Immature natural killer cell (primary cell): Measurements from ENCODE around the gene IFRD2. TPM values are rescaled to one million over a fixed set of nuclear protein-coding genes. Genes with fewer than 3 reads are reported as not detected.
A peak's percentile ranks its signal among the peaks of the same experiment; 100 is the strongest.
"Not testable (repeated sequence)": the region's sequence is repeated elsewhere in the genome, so short reads cannot be mapped to it uniquely, and the experiment has no call there.

ENCODE experiments used
- DNase-seq, 3 donors: peaks; one replicate each; pipeline ENCODE4 v3.0.0; 2022; ENCODE audit warnings: mixed read lengths in 1 of 3
- H3K27ac Mint-ChIP-seq, 6 donors: one replicate each; pipeline ENCODE4 v1.8.0; 2020; ENCODE audit warnings: mixed read lengths in 6 of 6, mild to moderate bottlenecking in 5 of 6, inconsistent platforms in 4 of 6, moderate library complexity in 3 of 6
- H3K27me3 Mint-ChIP-seq, 3 donors: one replicate each; pipeline ENCODE4 v1.8.0; 2020 to 2021; ENCODE audit warnings: low read depth in 3 of 3, mild to moderate bottlenecking in 3 of 3, mixed read lengths in 3 of 3, moderate library complexity in 3 of 3, inconsistent platforms in 1 of 3
- H3K36me3 Mint-ChIP-seq, 3 donors: one replicate each; pipeline ENCODE4 v1.8.0; 2020; ENCODE audit warnings: mixed read lengths in 3 of 3, inconsistent platforms in 2 of 3, mild to moderate bottlenecking in 2 of 3
- H3K4me1 Mint-ChIP-seq, 2 donors: one replicate each; pipeline ENCODE4 v1.8.0; 2020; ENCODE audit warnings: inconsistent platforms in 2 of 2, mild to moderate bottlenecking in 2 of 2, mixed read lengths in 2 of 2, moderate library complexity in 1 of 2
- H3K4me3 Mint-ChIP-seq, 5 donors: one replicate each; pipeline ENCODE4 v1.8.0; 2020; ENCODE audit warnings: mild to moderate bottlenecking in 5 of 5, mixed read lengths in 5 of 5, inconsistent platforms in 3 of 5, moderate library complexity in 3 of 5
- H3K9me3 Mint-ChIP-seq, 6 donors: one replicate each; pipeline ENCODE4 v1.8.0; 2020; ENCODE audit warnings: mild to moderate bottlenecking in 6 of 6, mixed read lengths in 6 of 6, inconsistent platforms in 4 of 6, moderate library complexity in 3 of 6
- polyA plus RNA-seq, 3 donors: library from polyadenylated mRNA; unstranded; fragments of 300-500 nt; fragmentation: Illumina TruSeq; gene quantifications; one replicate each; pipeline ENCODE4 v1.2.3, GENCODE V29; 2021

Gene IFRD2
- polyA plus RNA-seq, 3 donors from 2014 or later = 38.0 to 54.3 (median 51.3) TPM

DNA sequence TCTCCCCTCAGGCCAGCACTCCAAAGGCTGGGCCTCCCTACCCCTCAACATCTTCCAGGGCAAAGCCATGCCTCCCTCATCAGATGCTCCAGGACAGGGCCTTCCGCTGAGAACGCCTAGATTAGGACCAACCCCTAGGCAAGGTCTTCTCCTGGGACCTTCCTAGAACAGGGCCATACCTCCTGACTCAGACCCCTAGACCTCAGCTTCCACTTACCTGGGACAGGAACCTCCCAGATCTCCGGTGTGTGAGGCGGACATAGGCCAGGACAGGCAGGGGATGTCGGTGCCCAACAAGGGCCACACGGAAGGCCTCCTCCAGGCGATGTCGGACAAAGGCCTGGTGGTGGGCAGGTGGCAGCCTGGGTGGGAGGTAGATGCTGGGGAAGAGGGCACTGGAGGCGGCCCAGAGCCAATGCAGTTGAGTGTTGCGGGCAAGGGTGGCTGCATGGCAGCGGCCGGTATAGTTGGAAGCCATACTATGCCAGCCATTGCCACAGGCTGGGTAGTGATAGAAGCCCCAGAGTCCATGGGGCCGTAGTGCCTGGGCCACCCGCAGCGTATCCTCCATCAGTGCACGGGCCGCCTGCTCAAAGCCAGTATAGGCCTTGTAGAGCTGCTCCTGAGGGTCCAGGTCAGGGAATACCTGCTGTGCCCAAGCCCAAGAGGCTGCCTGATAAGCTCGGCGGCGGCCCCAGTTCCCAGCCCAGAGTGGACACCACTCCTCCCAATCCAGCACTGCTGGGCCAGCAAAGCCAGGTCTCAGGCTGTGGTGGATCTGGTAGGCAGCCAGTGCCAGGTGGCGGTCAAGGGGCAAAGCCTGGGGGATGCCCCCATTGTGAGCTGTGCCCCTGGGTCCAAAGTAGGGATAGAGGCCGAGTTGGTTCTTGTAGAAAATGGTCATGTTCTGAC is 2.5 kb upstream of the IFRD2 start:
- Mint-ChIP-seq H3K4me1 (peaks cover 37% of the 10 kb centered on the region in 2 donors), H3K4me3 (no peak overlapping the region), H3K36me3 (no peaks in the 10 kb centered on the region), H3K27me3 (peaks cover 0 to 5% (median 5%) of the 10 kb centered on the region in 3 donors), H3K9me3 (no peaks in the 10 kb centered on the region), H3K27ac (peak overlapping the region in 1 of 6 donors; percentile 26)
- no peak for DNase-seq

DNA sequence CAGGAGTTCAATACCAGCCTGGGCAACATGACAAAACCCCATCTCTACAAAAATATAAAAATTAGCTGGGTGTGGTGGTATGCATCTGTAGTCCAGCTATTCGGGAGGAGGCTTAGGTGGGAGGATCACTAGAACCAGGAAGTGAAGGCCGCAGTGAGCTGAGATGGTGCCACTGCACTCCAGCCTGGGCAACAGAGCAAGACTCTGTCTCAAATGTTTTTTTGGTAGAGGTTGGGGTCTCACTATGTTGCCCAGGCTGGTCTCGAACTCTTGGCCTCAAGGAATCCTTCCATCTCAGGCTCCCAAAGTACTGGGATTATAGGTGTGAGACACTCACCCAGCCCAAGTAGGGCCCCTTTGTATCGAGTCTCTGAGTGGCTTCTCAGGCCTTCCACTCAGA is 1.9 kb upstream of the IFRD2 start:
- no peak overlapping the region for H3K27ac Mint-ChIP-seq
- DNase-seq = no peak
- no peaks in the 10 kb centered on the region for H3K9me3 Mint-ChIP-seq
- H3K4me1 Mint-ChIP-seq = peaks cover 30 to 31% of the 10 kb centered on the region in 2 donors
- peaks cover 0 to 3% (median 0%) of the 10 kb centered on the region in 3 donors for H3K36me3 Mint-ChIP-seq
- peaks cover 0 to 5% (median 3%) of the 10 kb centered on the region in 3 donors for H3K27me3 Mint-ChIP-seq
- no peak overlapping the region for H3K4me3 Mint-ChIP-seq

- Mint-ChIP-seq H3K36me3 (peaks cover 0 to 12% (median 0%) of the 10 kb centered on the region in 3 donors), H3K27me3 (peaks cover 0 to 5% (median 3%) of the 10 kb centered on the region in 3 donors), H3K27ac (peak overlapping the region; percentile 81 to 98 (median 98)), H3K4me3 (peak overlapping the region in 4 of 5 donors; percentile 87 to 91 (median 90)), H3K9me3 (no peaks in the 10 kb centered on the region), H3K4me1 (peaks cover 24 to 25% of the 10 kb centered on the region in 2 donors)
- no peak for DNase-seq
These were observed 1.0 kb upstream of the IFRD2 start for GRCh38 chr3:50293079-50293801.

DNA sequence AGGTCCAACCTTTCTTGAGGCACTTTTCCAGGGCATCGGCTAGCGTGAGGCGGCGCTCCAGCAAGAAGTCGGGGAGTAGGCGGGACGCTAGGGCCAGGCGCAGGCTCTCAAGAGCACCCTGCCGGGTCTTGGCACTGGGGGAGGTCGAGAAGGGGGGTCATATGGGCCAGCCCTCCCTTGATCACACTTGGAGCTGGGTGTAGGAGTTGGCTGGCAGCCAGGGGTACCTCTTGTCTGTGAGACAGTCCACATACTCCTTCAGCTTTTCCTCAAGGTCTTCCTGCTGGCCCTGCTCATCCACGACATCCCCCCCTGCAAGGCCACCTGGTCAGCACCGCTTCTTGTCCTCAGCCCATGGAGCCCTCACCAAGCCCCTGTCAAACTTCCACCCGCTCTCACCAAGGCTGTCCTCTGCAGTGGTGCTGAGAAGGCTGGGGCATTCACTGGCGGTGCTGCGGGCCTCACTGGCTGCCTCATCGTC is 2.0 kb downstream of the IFRD2 start:
- H3K27ac Mint-ChIP-seq = no peak overlapping the region
- H3K27me3 Mint-ChIP-seq = peaks cover 0 to 7% (median 3%) of the 10 kb centered on the region in 3 donors
- H3K4me1 Mint-ChIP-seq = peaks cover 16 to 19% of the 10 kb centered on the region in 2 donors
- no peak for DNase-seq
- H3K36me3 Mint-ChIP-seq = peaks cover 0 to 15% (median 0%) of the 10 kb centered on the region in 3 donors
- no peaks in the 10 kb centered on the region for H3K9me3 Mint-ChIP-seq
- H3K4me3 Mint-ChIP-seq = peak overlapping the region in 2 of 5 donors; percentile 18 to 44

DNA sequence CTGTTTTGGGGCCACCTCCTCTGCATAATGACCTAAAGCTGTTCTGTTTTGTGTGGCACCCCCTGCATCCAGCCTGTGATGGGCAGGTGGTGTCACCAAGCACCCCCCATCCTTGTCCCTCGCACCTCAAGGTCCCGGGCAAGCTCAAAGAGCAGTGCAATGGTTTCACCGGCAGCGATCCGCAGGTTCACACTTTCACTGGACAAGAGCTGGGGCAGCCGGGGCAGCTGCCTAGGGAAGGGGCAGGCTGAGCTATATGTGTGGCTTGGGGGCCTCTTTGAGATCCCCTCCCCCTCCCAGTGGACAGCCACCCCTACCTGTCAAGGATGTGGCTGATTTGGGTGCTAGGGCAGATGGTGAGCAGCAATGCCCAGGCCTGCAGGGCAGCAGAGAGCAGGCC is 3.1 kb downstream of the IFRD2 start:
- Mint-ChIP-seq H3K9me3 (no peaks in the 10 kb centered on the region), H3K27ac (no peak overlapping the region), H3K27me3 (peaks cover 0 to 7% (median 3%) of the 10 kb centered on the region in 3 donors), H3K4me3 (no peak overlapping the region), H3K36me3 (peaks cover 0 to 15% (median 0%) of the 10 kb centered on the region in 3 donors), H3K4me1 (peaks cover 16 to 19% of the 10 kb centered on the region in 2 donors)
- no peak for DNase-seq

- H3K36me3 Mint-ChIP-seq = peaks cover 0 to 15% (median 0%) of the 10 kb centered on the region in 3 donors
- H3K27me3 Mint-ChIP-seq = peaks cover 0 to 7% (median 3%) of the 10 kb centered on the region in 3 donors
- H3K27ac Mint-ChIP-seq = no peak overlapping the region
- H3K4me3 Mint-ChIP-seq = no peak overlapping the region
- H3K9me3 Mint-ChIP-seq = no peaks in the 10 kb centered on the region
- peaks cover 16 to 19% of the 10 kb centered on the region in 2 donors for H3K4me1 Mint-ChIP-seq
- DNase-seq = no peak
These were observed 3.7 kb downstream of the IFRD2 start for GRCh38 chr3:50288387-50289007.

- Mint-ChIP-seq H3K4me1 (peaks cover 8 to 9% of the 10 kb centered on the region in 2 donors), H3K27ac (peak overlapping the region in 1 of 6 donors; percentile 40), H3K27me3 (peaks cover 0 to 3% (median 0%) of the 10 kb centered on the region in 3 donors), H3K9me3 (no peaks in the 10 kb centered on the region), H3K36me3 (peaks cover 0 to 15% (median 0%) of the 10 kb centered on the region in 3 donors), H3K4me3 (no peak overlapping the region)
- DNase-seq = no peak
These were observed 5.0 kb downstream of the IFRD2 start for GRCh38 chr3:50287262-50287661.

DNA sequence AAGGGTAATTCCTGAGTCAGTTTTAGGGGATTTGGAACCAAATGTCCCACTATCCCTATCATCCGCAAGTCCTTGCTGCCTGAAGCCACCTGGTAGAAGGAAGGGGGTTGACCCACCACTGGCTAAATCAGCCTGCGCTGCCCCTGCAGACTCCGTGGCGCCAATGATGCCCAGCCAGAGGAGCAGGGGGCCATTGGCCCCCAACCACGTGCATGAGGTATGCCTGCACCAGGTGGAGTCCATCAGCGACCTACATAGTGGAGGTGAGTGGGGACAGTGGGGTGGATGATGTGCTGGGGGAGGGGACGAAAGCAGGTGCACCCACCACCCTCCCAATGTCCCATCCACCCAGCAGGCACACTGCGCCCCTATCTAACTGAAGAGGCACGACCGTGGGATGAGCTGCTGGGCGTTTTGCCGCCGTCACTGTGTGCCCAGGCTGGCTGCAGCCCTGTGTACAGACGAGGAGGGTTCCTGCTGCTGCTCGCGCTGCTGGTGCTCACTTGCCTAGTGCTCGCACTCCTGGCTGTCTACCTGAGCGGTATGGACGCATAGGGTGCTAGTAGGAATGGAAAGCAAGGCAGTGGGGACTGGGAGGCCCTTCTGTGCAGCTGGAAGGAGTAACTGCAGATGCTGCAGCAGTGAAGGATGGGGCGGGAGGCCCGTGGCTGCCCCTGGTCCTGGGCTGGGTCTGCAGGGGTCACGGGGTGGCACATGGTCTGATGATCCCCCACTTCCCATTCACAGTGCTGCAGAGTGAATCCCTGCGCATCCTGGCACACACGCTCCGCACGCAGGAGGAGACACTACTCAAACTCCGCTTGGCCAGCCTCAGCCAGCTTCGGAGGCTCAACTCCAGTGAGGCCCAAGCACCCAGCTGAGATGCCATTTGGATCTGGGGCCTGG is 5.7 kb downstream of the IFRD2 start:
- Mint-ChIP-seq H3K4me1 (peaks cover 5 to 8% of the 10 kb centered on the region in 2 donors), H3K9me3 (no peaks in the 10 kb centered on the region), H3K36me3 (peaks cover 0 to 15% (median 0%) of the 10 kb centered on the region in 3 donors), H3K4me3 (no peak overlapping the region), H3K27me3 (peaks cover 0 to 3% (median 1%) of the 10 kb centered on the region in 3 donors), H3K27ac (no peak overlapping the region)
- no peak for DNase-seq

- H3K4me1 Mint-ChIP-seq, H3K4me3 Mint-ChIP-seq, DNase-seq, H3K9me3 Mint-ChIP-seq, H3K27me3 Mint-ChIP-seq, H3K27ac Mint-ChIP-seq: not testable (repeated sequence)
- H3K36me3 Mint-ChIP-seq = peaks cover 0 to 12% (median 0%) of the 10 kb centered on the region in 3 donors
These were observed 8.1 kb downstream of the IFRD2 start for GRCh38 chr3:50284121-50284520.

- Mint-ChIP-seq H3K27ac (no peak overlapping the region), H3K36me3 (no peaks in the 10 kb centered on the region), H3K9me3 (no peaks in the 10 kb centered on the region), H3K4me1 (peaks cover 8 to 9% of the 10 kb centered on the region in 2 donors), H3K4me3 (no peak overlapping the region), H3K27me3 (peaks cover 7 to 16% (median 16%) of the 10 kb centered on the region in 3 donors)
- no peak for DNase-seq
These were observed 12.8 kb downstream of the IFRD2 start for GRCh38 chr3:50279255-50280016.

DNA sequence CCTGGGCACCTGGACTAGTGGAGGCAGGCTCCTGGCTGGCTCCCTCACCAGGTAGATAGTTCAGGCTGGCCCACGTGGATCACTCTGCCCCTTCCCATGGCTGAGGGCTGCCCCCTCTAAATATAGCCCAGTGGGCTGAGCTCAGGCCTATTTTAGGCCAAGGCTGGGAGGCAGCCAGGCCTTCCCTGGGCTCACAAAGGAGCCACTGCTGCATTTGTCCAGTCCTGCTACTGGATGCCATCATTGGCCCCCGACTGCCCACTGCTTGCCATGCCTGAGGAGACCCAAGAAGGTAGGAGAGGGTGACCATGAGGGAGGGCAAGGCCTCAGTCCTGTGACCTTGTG is 13.4 kb downstream of the IFRD2 start, which contains the start of gene LSMEM2:
Gene LSMEM2, plus strand, starts transcription at position 208 of the 345 bp plus-strand sequence. Its CDS starts 27 bp downstream, at position 235.
- DNase-seq = no peak
- no peaks in the 10 kb centered on the region for H3K36me3 Mint-ChIP-seq
- H3K4me3 Mint-ChIP-seq = no peak within 1 kb of the TSS
- no peak within 1 kb of the TSS for H3K27ac Mint-ChIP-seq
- H3K4me1 Mint-ChIP-seq = peaks cover 12 to 15% of the 10 kb centered on the region in 2 donors
- no peaks in the 10 kb centered on the region for H3K9me3 Mint-ChIP-seq
- H3K27me3 Mint-ChIP-seq = peaks cover 11 to 22% (median 21%) of the 10 kb centered on the region in 3 donors
